Large intestine (tissue), 3 donors: Measurements from ENCODE around the gene FEM1C. TPM values are rescaled to one million over a fixed set of nuclear protein-coding genes. Genes with fewer than 3 reads are reported as not detected.

Experiments
- DNase-seq, 2 donors: peaks; one replicate each; pipeline versions ENCODE4 v3.0.0 to v3.0.0-alpha.2; 2013
- H3K27ac ChIP-seq: one replicate; pipeline ENCODE4 v1.5.1; 2013; ENCODE audit warnings: low read length
- H3K27me3 ChIP-seq: 2 replicates; pipeline ENCODE4 v1.6.1; 2013; ENCODE audit warnings: low read length; ENCODE audit not compliant: control insufficient read depth, insufficient read depth
- H3K36me3 ChIP-seq: 2 replicates; pipeline ENCODE4 v1.6.1; 2013; ENCODE audit warnings: low read length; ENCODE audit not compliant: control insufficient read depth, insufficient read depth
- H3K4me1 ChIP-seq: one replicate; pipeline ENCODE4 v1.6.1; 2013; ENCODE audit warnings: low read length; ENCODE audit not compliant: control insufficient read depth, insufficient read depth
- H3K4me3 ChIP-seq: one replicate; pipeline ENCODE4 v1.5.1; 2013; ENCODE audit warnings: low read length
- H3K9me3 ChIP-seq: one replicate; pipeline ENCODE4 v1.6.1; 2013; ENCODE audit warnings: mild to moderate bottlenecking, low read depth, low read length, moderate library complexity; ENCODE audit not compliant: control insufficient read depth
- WGBS: methylation state at CpG from one replicate; pipeline ENCODE4 v1.1.5; 2013; ENCODE audit warnings: low lambda C conversion rate; ENCODE audit not compliant: insufficient coverage; 5-methylcytosine and 5-hydroxymethylcytosine counted together
- polyA plus RNA-seq: library from polyadenylated mRNA; unstranded; fragments of 120-200 nt; gene quantifications from one replicate; pipeline ENCODE4 v1.2.1, GENCODE V29; 2013

Gene FEM1C
- polyA plus RNA-seq, 1 donor, result 17.3 TPM

DNA sequence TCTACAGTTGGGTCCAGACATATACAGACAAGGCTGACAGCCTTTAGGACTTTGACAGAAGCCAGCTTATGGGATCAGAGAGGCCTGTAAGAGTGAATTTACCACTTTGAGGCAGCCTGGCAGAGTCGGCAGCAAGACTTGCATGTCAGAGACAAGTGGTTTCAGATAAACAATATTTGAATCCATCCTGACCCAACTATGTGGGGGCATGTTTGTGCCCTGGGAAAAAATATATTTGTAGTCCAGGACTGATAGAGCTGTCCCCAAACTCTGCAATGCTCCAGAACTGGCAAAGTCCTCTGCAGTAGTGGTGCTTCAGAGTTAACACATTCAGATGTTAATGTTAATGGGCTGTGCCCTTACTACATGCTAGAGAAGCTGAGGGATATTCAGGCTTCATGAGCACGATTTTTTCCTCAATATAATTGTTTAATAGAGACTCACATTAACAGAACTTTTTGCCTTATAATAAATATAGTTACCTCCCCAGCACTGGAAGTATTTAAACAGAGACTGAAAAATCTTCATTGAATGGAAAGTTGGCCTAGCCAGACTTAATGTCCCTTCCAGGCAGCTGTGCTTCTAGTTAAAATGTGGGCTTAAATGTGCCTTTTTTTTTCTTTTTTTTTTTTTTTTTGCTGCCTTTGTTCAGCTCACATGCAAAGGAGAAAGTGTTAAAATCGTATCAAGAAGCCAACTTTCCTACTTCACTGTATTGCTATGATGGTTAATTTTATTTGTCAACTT is 42.9 kb downstream of the FEM1C start:
- Histone ChIP-seq H3K27ac (no peak overlapping the region), H3K4me1 (no peaks in the 10 kb centered on the region), H3K27me3 (no peaks in the 10 kb centered on the region), H3K9me3 (peaks cover 2% of the 10 kb centered on the region), H3K36me3 (no peaks in the 10 kb centered on the region), H3K4me3 (no peak overlapping the region)
- DNase-seq, result no peak
- no CpG with 5 or more reads among the region's 3 CpGs for WGBS

DNA sequence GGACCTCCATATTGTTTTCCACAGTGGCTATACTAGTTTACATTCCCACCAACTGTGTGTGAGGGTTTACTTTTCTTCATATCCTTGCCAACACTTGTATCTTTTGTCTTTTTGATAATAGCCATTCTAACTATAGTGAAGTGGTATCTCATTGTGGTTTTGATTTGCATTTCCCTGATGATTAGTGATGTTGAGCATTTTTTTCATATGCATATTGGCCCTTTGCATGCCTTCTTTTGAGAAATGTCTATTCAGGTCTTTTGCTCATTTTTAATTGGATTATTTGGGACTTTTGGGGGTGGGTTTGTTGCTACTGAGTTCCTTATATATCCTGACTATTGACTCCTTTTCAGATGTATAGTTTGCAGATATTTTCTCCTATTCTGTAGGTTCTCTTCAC is 44.4 kb downstream of the FEM1C start:
- Histone ChIP-seq H3K27ac (no peak overlapping the region), H3K9me3 (peaks cover 2% of the 10 kb centered on the region)

DNA sequence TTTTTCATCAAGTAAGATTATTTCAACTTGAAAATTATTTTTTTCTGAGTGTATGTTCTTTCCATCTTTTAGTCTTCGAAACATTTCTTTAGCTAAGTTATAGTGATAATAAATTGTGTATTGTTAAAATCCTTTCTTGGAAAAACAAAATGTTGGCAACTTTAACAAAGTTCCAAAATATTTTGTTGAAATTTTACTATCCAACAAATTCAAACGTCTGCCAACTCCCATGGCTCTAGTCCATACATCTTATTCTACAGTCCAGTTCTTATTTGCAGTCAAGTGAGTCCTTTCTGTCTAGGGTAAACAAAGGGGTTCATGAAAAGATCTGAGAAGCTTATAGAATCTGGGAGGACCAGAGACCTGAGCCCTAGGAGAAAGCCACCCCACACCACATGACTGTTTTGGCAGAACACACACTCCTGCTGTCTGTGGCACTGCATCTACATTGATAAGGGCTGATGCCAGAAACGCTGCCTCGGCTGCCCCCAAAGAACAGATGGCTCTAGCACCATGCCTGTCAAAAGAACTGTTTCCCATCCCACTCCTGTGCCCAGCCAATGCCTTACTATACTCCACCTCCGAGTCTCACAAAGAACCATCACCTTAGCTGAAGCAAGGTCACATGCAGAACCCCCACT is 47.5 kb downstream of the FEM1C start:
- no peaks in the 10 kb centered on the region for H3K27me3 ChIP-seq
- H3K27ac ChIP-seq, result no peak overlapping the region
- H3K4me3 ChIP-seq, result no peak overlapping the region
- DNase-seq, result no peak
- H3K4me1 ChIP-seq, result no peaks in the 10 kb centered on the region
- H3K36me3 ChIP-seq, result no peaks in the 10 kb centered on the region
- H3K9me3 ChIP-seq, result no peaks in the 10 kb centered on the region
- WGBS, result 93% methylated on average over 2 of the region's 5 CpGs

More for the DNA sequence above, 44.4 kb downstream of the FEM1C start:
- Histone ChIP-seq H3K4me3 (no peak overlapping the region), H3K36me3 (no peaks in the 10 kb centered on the region), H3K4me1 (no peaks in the 10 kb centered on the region), H3K27me3 (no peaks in the 10 kb centered on the region)
- DNase-seq, result no peak

DNA sequence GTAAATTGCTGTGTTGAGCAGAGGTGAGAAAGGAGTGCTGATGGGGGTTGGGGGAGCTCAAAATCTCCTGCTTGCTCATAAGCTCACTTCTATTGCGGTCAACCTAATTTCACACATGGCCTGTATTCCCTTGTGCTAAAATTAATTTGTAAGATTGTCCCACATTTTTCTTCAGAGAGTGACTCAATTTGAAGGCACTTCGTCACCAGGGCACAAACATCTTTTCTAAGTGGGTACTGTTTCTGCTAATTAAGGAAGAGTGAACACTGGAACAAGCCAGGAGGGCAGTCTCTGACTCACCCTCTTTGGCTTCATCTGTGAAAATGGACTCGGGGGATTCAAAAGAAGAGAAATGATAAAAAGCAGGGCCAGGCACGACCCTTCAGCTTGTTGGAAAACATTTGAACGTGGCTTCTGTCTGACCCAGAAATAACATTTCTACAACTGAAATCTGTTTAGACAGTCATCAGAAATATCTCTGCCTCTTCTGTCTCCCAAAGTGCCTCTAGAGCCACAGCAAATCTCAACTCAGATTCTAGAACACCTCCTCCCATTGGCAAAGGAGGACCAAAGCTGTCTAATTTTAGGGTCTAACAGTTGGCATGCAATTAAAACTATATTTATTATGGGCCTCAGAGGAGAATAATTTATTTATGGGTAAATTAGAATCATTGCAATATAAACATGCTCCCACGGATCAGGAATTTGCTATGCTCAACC is 49.8 kb downstream of the FEM1C start:
- Histone ChIP-seq H3K4me1 (no peaks in the 10 kb centered on the region), H3K27ac (no peak overlapping the region), H3K36me3 (no peaks in the 10 kb centered on the region), H3K9me3 (no peaks in the 10 kb centered on the region), H3K4me3 (no peak overlapping the region), H3K27me3 (no peaks in the 10 kb centered on the region)
- WGBS, result no CpG with 5 or more reads among the region's 6 CpGs
- DNase-seq, result no peak

DNA sequence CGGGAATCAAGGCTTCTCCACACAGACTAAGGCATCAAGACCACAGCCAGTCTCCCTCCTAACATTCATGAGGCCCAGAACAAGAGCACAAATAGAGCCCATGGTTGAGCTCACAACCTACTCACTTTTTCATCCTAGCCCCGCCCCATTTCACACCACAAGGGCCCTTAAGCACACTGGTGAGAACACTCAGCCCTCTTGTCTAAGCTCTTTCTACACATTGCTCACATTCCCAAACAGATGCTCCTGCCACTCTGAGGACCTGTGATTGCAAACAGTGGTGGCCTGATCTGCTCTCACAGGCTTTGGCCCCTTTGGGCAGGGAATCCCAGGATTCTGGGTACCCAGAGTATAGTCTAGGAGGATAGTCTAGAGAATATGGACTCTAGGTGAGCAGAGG is 54.0 kb downstream of the FEM1C start:
- WGBS, result no CpG with 5 or more reads among the region's 2 CpGs
- no peaks in the 10 kb centered on the region for H3K9me3 ChIP-seq
- H3K27me3 ChIP-seq, result no peaks in the 10 kb centered on the region
- no peaks in the 10 kb centered on the region for H3K4me1 ChIP-seq
- no peak overlapping the region for H3K27ac ChIP-seq
- no peak overlapping the region for H3K4me3 ChIP-seq
- H3K36me3 ChIP-seq, result no peaks in the 10 kb centered on the region
- no peak for DNase-seq

DNA sequence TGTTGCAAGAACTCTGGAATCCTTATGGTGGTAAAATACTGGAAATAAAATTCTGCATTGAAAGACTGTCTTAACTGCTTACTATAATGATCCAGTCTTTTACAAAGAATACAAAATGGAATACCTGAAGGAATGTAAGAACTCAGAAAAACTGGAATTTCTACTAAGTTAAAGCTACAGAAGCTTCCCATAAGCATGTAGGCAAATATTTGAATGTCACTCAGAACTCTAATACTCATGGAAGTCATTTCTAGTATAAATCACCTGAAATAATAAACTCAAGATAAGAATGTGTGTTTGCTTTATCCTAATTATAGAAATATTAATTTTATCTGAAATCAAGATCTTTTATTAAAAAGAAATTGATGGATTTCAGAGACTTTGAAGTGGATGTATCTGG is 54.8 kb downstream of the FEM1C start:
- Histone ChIP-seq H3K9me3 (no peaks in the 10 kb centered on the region), H3K36me3 (no peaks in the 10 kb centered on the region), H3K27me3 (no peaks in the 10 kb centered on the region), H3K4me3 (no peak overlapping the region), H3K4me1 (no peaks in the 10 kb centered on the region), H3K27ac (no peak overlapping the region)
- no peak for DNase-seq

DNA sequence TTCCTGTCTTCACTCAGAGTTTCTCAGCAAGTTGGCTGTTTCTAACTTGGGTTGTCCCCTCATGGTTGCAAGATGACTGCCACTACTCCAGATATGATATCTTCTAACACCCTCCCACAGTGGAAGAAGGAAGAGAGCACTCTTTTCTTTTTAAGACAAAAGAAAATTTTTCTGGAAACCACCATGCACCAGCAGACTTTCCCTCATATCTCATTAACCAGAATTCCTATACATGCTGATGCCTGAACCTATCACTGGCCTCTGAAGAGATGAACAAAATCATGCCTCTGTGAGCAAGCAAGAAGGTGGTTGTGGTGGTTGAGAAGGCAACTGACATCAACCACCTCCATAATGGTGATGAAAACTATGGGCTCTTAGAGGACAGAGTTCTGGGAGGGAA is 56.8 kb downstream of the FEM1C start:
- no peaks in the 10 kb centered on the region for H3K36me3 ChIP-seq
- H3K9me3 ChIP-seq, result no peaks in the 10 kb centered on the region
- DNase-seq, result no peak
- no peak overlapping the region for H3K27ac ChIP-seq
- H3K4me3 ChIP-seq, result no peak overlapping the region
- no peaks in the 10 kb centered on the region for H3K27me3 ChIP-seq
- no peaks in the 10 kb centered on the region for H3K4me1 ChIP-seq

DNA sequence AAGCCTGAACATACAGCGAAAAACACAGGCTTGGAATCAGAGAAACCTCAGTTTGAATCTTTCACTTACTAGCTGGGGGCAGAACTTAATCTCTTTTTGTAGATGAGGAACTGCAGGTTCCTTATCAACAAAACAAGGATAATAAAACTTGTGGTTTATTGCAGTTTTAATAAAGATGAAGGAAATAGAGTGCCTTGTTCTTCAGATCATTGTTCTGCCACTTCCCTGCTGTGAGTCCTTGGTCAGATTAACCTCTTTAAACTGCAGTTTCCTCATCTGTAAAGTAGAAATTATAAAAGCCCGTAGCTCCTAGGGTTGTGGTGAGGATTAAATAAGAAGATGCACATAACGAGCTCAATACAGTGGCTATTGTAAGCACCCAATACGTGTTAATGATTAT is 57.4 kb downstream of the FEM1C start:
- no peak overlapping the region for H3K27ac ChIP-seq
- no peak overlapping the region for H3K4me3 ChIP-seq
- no peaks in the 10 kb centered on the region for H3K4me1 ChIP-seq
- no peaks in the 10 kb centered on the region for H3K9me3 ChIP-seq
- peak in 1 of 2 donors; percentile 11 for DNase-seq
- H3K27me3 ChIP-seq, result no peaks in the 10 kb centered on the region
- WGBS, result 57% methylated on average over 2 of the region's 4 CpGs
- H3K36me3 ChIP-seq, result no peaks in the 10 kb centered on the region

DNA sequence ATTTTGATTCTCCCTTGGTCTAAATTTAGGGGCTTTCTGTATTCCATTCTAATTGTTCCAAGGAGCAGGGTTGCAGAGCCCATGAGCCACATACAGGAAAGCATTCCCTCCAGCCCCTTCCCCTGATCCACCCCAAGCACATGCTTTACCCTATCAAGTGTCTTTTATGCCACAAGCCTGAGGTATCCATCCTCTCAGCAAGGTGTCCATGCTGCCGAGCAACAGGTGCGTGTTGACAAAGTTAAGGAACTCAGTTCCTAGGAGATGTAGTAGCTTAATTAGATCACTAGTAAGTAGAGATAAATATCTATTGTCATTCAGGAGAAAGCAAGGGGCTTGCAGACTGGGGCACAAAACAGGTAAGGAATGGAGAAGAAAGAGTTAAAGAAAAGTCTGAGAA is 57.8 kb downstream of the FEM1C start:
- no CpG with 5 or more reads among the region's 2 CpGs for WGBS
- no peaks in the 10 kb centered on the region for H3K9me3 ChIP-seq
- peak in 1 of 2 donors; percentile 8 for DNase-seq
- H3K27me3 ChIP-seq, result no peaks in the 10 kb centered on the region
- H3K36me3 ChIP-seq, result no peaks in the 10 kb centered on the region
- no peaks in the 10 kb centered on the region for H3K4me1 ChIP-seq
- H3K27ac ChIP-seq, result no peak overlapping the region
- no peak overlapping the region for H3K4me3 ChIP-seq

DNA sequence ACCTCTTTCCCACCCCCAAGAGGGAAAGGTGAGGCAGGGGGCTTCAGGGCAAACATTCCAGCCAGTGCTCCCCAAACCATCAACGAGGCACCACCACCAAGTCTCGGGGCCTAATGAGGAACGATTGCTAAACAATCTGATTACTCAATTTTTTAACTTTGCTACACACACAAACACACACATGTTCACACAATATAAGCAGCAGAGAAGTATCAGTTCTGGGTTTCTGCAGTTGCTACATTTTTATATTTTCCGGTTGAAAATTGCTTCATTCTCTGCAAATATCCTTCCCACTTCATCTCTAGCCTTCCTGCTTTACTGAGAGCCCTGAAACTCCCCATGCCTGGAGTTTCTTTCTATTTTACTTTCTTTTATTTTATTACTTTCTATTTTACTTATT is 60.2 kb downstream of the FEM1C start:
- H3K9me3 ChIP-seq, result no peaks in the 10 kb centered on the region
- no peaks in the 10 kb centered on the region for H3K36me3 ChIP-seq
- DNase-seq, result no peak
- no peaks in the 10 kb centered on the region for H3K27me3 ChIP-seq
- no peaks in the 10 kb centered on the region for H3K4me1 ChIP-seq
- H3K27ac ChIP-seq, result no peak overlapping the region
- H3K4me3 ChIP-seq, result no peak overlapping the region
- WGBS, result 92% methylated on average over 1 of the region's 4 CpGs

DNA sequence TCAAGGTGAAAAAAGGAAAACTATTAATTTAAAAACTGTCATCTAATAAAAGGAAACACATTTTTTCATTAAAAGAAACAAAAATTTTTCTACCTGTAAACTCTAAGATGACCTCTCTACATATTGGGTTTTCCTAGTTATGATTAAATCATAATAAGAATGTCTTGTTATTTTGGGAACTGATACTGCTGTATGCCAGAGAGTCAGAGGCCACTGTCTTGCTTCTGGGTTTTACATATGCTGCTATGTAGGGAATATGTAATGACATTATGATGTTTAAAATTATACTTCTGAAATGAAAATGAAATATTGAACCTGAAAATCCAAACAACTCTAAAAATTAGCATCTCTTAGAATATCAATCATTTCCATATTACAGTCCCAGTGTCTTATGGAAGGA is 63.7 kb downstream of the FEM1C start:
- Histone ChIP-seq H3K27ac (no peak overlapping the region), H3K9me3 (no peaks in the 10 kb centered on the region), H3K27me3 (no peaks in the 10 kb centered on the region), H3K4me1 (no peaks in the 10 kb centered on the region), H3K4me3 (no peak overlapping the region), H3K36me3 (no peaks in the 10 kb centered on the region)
- DNase-seq, result no peak
